ENCODE data around the gene MRPL41.
"Not testable (repeated sequence)": the region's sequence is repeated elsewhere in the genome, so short reads cannot be mapped to it uniquely, and the experiment has no call there.

MRPL41 gene

DNA sequence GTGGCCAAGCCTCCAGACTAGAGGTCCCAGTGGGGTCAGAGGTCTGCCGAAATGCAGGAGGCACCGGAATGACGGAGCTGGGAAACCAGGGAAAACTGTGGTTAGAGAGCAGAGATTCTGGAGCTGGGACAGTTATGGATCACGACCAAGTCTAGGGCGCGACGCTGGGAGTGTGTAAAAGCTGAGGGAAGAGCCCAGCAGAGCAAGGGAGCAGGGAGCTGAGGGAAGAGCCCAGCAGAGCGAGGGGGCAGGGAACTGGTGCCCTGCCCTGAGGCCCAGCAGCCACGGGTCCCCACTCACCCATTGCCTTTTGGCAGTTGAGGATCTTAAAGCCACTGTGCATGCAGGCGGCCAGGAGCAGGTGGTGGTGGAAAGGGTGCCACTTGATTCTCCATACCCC, 12.5 kb downstream of the MRPL41 start:
- no peak overlapping the region for H3K27ac Mint-ChIP-seq
- H3K9me3 Mint-ChIP-seq: no peaks in the 10 kb centered on the region
- TF ChIP-seq, protein P1, sequence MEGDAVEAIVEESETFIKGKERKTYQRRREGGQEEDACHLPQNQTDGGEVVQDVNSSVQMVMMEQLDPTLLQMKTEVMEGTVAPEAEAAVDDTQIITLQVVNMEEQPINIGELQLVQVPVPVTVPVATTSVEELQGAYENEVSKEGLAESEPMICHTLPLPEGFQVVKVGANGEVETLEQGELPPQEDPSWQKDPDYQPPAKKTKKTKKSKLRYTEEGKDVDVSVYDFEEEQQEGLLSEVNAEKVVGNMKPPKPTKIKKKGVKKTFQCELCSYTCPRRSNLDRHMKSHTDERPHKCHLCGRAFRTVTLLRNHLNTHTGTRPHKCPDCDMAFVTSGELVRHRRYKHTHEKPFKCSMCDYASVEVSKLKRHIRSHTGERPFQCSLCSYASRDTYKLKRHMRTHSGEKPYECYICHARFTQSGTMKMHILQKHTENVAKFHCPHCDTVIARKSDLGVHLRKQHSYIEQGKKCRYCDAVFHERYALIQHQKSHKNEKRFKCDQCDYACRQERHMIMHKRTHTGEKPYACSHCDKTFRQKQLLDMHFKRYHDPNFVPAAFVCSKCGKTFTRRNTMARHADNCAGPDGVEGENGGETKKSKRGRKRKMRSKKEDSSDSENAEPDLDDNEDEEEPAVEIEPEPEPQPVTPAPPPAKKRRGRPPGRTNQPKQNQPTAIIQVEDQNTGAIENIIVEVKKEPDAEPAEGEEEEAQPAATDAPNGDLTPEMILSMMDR (IDR thresholded peaks at IDR 0.05; ENCODE audit: unreplicated experiment in 3 of 3): no peak
- H3K4me3 Mint-ChIP-seq: no peak overlapping the region
- H3K4me1 Mint-ChIP-seq: peaks cover 10% of the 10 kb centered on the region
- H3K36me3 Mint-ChIP-seq (ENCODE audit: low read depth): peaks cover 51% of the 10 kb centered on the region
- no peaks in the 10 kb centered on the region for H3K27me3 Mint-ChIP-seq (ENCODE audit: low read depth)

DNA sequence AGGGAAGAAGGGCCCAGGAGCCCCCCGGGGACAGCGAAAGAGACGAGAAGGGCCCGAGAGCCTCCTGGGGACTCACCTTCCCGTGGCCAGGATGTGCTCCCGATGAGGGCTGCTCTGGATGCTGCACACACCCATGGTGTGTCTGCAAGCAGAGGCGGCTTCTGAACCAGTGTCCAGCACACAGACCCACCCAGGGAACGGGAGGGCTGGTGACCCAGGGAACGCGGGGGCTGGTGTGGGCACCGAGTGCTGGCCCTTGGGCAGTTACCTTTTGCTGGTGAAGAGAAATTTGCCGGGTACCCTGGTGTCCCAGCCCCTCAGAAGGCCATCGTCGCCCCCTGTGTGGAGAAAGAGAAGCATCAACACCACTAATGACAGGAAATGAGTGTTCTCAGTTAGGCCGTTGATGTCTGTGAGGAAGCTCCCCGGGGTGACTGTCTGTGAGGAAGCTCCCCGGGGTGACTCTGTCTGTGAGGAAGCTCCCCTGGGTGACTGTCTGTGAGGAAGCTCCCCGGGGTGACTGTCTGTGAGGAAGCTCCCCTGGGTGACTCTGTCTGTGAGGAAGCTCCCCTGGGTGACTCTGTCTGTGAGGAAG, 13.2 kb downstream of the MRPL41 start:
- Mint-ChIP-seq H3K4me1 (peaks cover 5% of the 10 kb centered on the region), H3K36me3 (ENCODE audit: low read depth) (peaks cover 44% of the 10 kb centered on the region), H3K27ac (no peak overlapping the region), H3K9me3 (no peaks in the 10 kb centered on the region), H3K4me3 (no peak overlapping the region), H3K27me3 (ENCODE audit: low read depth) (no peaks in the 10 kb centered on the region)
- TF ChIP-seq, protein P1 (IDR thresholded peaks at IDR 0.05; ENCODE audit: unreplicated experiment in 3 of 3): no peak

DNA sequence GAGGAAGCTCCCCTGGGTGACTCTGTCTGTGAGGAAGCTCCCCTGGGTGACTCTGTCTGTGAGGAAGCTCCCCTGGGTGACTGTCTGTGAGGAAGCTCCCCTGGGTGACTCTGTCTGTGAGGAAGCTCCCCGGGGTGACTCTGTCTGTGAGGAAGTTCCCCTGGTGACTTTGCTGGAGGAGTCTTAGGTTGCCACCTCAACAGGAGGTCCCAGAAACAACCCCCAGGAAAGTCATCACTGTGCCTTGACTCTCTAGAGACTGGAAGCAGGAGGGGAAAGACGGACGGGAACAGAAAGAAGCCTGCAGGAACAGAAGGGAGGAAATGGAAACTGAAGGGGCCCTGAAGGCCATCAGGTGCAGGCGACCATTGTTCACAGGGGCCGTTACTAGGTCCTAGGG, 16.8 kb downstream of the MRPL41 start:
- peaks cover 36% of the 10 kb centered on the region for H3K36me3 Mint-ChIP-seq (ENCODE audit: low read depth)
- not testable (repeated sequence) for H3K27ac Mint-ChIP-seq; H3K27me3 Mint-ChIP-seq (ENCODE audit: low read depth); H3K9me3 Mint-ChIP-seq; H3K4me3 Mint-ChIP-seq; H3K4me1 Mint-ChIP-seq

DNA sequence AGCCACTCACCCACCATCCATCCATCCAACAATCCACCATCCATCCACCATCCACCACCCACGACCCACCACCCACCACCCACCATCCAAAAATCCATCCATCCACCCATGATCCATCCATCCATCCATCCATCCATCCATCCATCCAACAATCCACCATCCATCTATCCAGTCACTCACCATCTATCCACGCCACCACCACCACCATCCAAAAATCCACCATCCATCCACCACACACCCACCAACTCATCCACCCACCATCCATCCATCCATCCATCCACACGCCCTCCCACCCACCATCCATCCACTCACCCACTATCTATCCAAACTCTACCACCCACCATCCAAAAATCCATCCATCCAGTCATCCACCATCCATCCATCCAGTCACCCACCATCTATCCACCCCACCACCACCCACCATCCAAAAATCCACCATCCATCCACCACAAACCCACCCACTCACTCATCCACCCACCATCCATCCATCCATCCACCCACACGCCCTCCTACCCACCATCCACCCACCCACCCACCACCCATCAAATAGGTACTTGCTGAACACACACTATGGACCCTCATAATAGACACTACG, 18.0 kb downstream of the MRPL41 start:
- H3K27ac Mint-ChIP-seq: no peak overlapping the region
- H3K36me3 Mint-ChIP-seq (ENCODE audit: low read depth): peaks cover 33% of the 10 kb centered on the region
- H3K4me3 Mint-ChIP-seq: no peak overlapping the region
- no peaks in the 10 kb centered on the region for H3K9me3 Mint-ChIP-seq
- H3K27me3 Mint-ChIP-seq (ENCODE audit: low read depth): no peaks in the 10 kb centered on the region
- TF ChIP-seq, protein P1 (IDR thresholded peaks at IDR 0.05; ENCODE audit: unreplicated experiment in 3 of 3): no peak
- no peaks in the 10 kb centered on the region for H3K4me1 Mint-ChIP-seq

DNA sequence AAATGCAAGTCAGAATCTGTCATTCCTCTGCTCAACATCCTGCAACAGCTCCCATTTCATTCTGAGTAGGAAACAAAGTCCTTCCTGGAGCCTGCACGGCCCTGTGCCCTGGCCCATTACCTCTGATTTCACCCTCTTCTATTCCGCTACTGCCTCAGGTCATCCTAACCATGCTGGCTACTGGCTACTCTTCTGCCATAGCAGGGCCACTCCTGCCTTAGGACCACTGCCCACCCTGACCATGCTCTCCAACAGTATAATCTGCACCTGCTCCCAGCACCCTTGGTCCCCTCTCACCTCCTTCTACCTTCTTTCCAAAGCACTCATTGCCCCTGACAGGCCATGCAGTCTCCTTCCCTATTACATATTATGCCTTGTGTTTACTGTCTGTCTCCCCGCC, 18.9 kb downstream of the MRPL41 start:
- Mint-ChIP-seq H3K27me3 (ENCODE audit: low read depth) (no peaks in the 10 kb centered on the region), H3K4me1 (peaks cover 1% of the 10 kb centered on the region), H3K4me3 (no peak overlapping the region), H3K36me3 (ENCODE audit: low read depth) (peaks cover 41% of the 10 kb centered on the region), H3K9me3 (no peaks in the 10 kb centered on the region), H3K27ac (no peak overlapping the region)
- TF ChIP-seq, protein P1 (IDR thresholded peaks at IDR 0.05; ENCODE audit: unreplicated experiment in 3 of 3): no peak

DNA sequence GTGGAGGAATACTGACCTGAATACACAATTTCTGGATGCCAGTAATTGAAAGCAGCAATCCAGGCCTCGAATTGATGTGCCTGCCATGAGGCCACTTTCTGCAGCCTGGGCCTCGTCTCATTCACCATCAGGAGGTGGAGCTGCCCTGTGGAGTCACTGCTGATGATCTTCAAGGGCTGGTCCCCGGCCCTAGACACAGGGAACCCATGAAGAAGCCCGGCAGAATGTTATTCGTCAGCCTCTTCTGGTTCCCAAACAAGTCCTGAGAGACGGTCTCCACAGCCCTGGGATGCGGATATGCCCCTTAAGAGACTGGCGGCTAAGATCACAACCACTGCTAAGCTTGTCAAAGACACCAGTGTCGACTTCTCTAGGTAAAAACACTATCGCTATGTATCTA, 22.5 kb downstream of the MRPL41 start:
- Mint-ChIP-seq H3K4me3 (no peak overlapping the region), H3K9me3 (no peaks in the 10 kb centered on the region), H3K36me3 (ENCODE audit: low read depth) (peaks cover 43% of the 10 kb centered on the region), H3K27ac (no peak overlapping the region), H3K4me1 (peaks cover 18% of the 10 kb centered on the region), H3K27me3 (ENCODE audit: low read depth) (no peaks in the 10 kb centered on the region)
- TF ChIP-seq, protein P1 (IDR thresholded peaks at IDR 0.05; ENCODE audit: unreplicated experiment in 3 of 3): no peak

Measured in nephron (organoid).